GM19452 (cell line): Measurements from ENCODE around the gene SAP130.
A peak's percentile ranks its signal among the peaks of the same experiment; 100 is the strongest.

ENCODE experiments used
- ATAC-seq: cut with Tn5 transposase; IDR thresholded peaks from one replicate; pipeline ENCODE4 v1.9.1; 2021; ENCODE audit not compliant: unreplicated experiment

The SAP130 gene

GRCh38 chr2:128026448-128027277 is 1.2 kb downstream of the SAP130 start:
- ATAC-seq = peak; percentile 1

GRCh38 chr2:128024816-128025215 is 3.0 kb downstream of the SAP130 start:
- no peak for ATAC-seq

DNA sequence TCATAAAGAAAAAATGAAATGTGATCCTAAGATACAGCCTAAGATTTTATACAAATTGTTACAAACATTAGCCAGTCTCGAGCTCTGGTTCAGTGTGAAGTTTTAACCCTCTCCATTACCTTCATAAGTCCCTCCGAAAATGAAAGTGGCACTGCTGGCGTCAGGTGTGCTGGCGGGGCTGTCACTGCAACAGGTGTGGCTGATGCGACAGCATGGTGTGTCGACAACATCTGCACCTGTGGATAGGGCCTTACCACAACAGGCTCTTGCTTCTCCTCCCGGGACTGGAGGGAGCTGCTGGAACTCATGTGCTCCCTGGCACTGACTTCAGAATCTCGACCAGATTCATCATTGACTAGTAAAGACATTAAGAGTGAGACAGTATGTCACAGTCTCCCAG is 10.3 kb downstream of the SAP130 start:
- ATAC-seq = no peak

DNA sequence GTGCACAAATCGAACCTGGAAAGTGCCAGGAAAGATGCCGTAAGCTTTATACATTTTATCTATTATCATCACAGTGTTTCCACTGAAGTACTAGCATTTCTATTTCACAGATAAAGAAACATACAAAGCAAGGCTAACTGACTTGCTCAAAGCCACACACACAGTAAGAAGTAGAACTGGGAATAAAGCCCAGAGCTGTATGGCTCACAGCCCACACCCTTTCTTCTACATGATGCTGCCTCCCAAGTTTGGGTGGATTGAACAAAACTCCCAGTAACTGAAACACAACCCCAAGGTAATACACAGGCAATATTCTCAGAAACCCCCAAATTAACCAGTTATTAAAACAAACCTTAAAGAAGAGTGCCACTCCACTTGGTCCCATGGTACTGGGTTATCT is 11.2 kb downstream of the SAP130 start:
- no peak for ATAC-seq

- no peak for ATAC-seq
These were observed 15.2 kb downstream of the SAP130 start for GRCh38 chr2:128012698-128013097.

- no peak for ATAC-seq
These were observed 19.7 kb downstream of the SAP130 start for GRCh38 chr2:128008074-128008672.

DNA sequence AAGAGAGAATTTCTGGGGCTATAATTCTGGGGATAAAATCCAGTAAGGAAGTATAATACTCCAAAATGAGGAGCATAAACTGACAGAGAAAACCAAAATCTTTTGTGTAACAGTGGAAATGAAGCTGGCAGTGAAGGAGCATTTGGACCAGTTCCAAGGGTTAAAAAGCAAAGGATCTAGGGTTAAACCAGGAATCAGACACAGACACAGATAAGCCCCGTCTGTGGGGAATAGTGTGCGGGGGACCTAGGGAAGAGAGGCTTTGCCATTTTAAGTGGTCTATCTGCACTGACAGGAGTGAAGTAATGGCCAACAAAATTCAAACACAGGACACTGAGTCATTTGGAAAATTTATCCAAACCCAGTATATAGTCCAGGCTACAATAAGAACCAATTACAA is 23.4 kb downstream of the SAP130 start:
- no peak for ATAC-seq

GRCh38 chr2:128003463-128003862 is 24.4 kb downstream of the SAP130 start:
- ATAC-seq = no peak

DNA sequence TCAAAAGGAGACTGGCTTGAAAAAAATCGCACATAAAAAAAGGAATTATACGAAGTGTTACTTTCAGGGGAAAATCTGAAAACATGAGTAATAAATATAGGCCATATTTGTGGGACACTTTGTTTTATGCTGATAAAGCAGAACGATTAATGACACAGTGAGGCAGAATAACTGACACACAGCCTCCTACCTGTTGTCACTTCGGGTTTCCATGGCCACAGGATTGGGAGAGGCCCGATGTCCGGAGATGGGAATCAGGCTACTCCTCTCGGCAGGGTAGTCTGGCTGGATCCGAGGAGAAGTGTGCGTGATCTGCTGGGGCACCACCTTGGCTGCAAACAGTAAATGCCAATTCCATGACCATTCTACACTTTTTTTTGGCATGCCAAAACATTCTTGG is 31.7 kb downstream of the SAP130 start:
- no peak for ATAC-seq

DNA sequence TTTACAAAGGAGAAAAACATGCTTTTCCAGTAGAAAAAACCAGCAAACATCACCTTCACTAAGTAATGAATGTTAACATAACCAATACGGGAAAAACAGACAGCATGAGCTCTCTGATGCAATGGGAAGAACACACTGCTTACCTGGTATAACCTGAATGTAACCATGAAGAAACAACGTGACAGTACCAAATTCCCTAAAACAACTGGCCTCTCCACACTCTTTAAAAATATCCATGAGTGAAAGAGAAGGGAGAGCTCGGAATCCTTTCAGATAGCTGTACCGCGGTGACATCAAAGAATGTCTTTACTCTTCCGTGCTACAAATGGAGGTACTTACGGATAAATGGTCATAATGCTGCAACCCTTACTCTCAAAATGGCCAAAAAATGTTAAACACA is 32.1 kb downstream of the SAP130 start:
- no peak for ATAC-seq

DNA sequence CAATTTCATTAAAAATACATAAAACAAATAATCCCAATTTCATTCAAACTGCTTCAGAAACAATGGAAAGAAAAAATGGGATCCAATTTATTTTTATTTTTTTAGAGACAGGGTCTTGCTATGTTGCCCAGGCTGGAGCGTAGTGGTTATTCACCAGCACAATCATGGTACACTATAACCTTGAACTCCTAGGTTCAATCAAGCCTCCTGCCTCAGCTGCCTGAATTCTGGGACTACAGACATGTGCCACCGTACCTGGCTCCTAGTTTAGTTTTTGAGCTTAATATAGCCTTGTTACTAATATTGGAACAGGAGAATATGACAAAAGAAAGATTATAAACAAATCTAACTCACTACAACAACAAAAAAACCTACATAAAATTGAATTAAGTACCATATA is 34.2 kb downstream of the SAP130 start:
- ATAC-seq = no peak

GRCh38 chr2:127991742-127992141 is 36.1 kb downstream of the SAP130 start:
- no peak for ATAC-seq

GRCh38 chr2:127986548-127987079 is 41.2 kb downstream of the SAP130 start:
- no peak for ATAC-seq

DNA sequence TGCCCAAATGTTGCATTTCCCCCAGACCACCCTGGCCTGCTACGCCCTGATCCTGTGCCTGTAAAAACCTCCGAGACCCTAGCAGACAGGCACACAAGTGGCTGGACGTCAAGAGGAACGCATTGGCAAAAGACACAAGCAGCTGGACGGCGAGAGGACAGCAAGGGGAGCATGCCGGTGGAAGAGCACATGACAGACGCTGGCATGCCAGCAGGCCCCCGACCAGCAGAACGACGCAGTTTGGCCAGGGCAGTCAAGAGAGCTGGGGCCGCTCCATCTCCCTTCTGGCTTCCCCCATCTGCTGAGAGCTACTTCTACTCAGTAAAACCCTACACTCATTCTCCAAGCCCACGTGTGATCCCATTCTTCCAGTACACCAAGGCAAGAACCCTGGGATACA is 42.1 kb downstream of the SAP130 start:
- no peak for ATAC-seq

DNA sequence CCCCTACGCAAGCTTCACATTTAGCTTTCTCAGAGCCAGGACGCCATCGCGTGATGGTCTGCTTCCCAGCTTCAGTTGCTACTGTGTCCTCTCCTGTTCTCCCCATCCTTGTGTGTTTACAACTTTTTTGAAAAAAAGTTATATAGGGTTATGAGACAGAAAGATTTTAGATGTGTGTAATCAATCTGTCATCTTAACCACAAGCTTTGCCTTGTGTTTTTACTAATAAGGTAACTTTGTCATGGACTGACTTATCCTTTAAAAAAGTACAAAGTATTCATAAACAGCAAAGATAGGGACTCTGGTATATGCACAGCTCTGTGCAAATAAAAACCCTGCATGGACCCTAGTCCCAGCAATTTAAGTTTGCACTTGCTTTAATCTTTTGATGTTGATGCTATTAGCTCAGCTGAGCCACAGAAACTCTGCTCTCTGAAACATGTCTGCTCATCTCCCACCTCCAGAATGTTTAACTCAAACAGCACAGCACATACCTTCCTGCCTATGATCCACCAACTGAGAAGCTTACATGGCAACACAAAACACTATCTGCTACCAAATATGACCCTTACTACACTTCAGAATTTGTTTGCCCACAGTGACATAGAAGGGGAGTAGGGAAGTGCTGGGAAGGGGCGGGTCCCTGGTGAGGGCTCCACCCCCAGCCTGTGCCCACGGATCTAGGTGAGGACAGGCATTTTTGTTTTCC is 42.7 kb downstream of the SAP130 start:
- no peak for ATAC-seq

- no peak for ATAC-seq
These were observed 43.3 kb downstream of the SAP130 start for GRCh38 chr2:127984551-127984950.

GRCh38 chr2:127969446-127969845 is 58.4 kb downstream of the SAP130 start:
- no peak for ATAC-seq

GRCh38 chr2:127968610-127969339 is 59.1 kb downstream of the SAP130 start:
- no peak for ATAC-seq

- ATAC-seq = no peak
These were observed 66.1 kb downstream of the SAP130 start for GRCh38 chr2:127961729-127962128.

GRCh38 chr2:127957240-127957639 is 70.6 kb downstream of the SAP130 start:
- ATAC-seq = no peak

DNA sequence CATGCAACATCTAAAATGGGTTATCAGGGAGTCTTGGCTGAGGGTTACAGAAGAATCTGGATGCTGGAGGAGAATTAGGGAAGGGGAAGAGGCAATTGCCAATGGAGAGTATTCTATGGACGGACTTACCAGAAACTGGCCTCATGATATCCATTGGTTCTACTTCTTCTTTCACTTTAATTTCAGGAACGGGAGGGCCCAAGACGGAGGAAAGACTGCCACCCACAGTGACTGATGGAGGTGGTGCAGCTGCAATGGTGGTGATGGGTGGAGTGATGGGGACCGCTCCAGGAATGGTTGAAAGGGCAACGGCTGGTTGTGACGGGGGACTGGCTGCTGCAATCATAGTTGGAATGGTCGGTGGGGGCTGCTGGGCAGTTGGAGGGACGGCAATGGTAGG is 73.0 kb downstream of the SAP130 start:
- no peak for ATAC-seq
